GM19023 (cell line): ENCODE results near the gene LZIC.
"Not testable (repeated sequence)": the region's sequence is repeated elsewhere in the genome, so short reads cannot be mapped to it uniquely, and the experiment has no call there.

ENCODE experiments used
- ATAC-seq: cut with Tn5 transposase; IDR thresholded peaks from one replicate; pipeline ENCODE4 v1.9.1; 2021; ENCODE audit warnings: mild to moderate bottlenecking, moderate library complexity; ENCODE audit not compliant: unreplicated experiment

The LZIC gene

DNA sequence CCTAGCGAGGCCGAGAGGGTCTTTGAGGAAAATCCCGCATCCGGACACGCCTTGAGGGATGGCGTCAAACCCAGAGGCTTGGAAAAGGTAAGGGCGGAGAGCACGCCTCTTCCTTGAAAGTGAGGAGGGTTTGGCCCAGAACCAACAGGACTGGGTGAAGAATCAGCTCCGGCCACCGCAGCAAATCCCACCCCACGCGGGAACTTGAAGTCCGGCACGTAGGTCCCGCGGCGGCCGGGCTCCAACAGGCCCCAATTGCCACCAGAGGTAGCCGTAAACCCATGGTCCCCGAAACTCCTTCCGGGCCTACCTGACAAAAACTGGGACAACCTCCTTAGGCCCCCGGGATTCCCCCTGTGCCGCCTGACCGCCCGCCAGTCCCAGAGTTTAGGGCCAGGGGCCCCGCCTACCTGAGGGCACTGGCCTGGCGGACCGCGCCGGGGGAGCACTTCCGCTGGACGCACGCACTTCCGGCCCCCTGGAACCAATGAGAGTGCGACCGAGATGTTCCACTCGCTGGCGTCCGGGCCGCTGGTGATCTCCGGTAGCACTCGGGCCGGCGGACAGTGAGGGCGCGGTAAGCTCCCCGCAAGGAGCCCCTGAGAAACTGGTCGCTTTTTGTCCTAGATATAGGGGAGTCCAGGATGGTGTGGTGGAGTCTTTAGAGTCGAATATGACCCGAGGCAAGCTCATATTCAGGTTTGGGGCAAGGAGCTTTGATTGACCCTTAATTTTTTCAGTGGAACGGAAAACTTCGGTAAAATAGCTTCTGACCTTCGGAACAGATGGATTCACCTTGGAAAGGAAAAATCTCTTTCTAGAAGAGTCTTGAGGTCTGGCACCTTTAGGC, at the start of gene LZIC, which contains the start of gene NMNAT1:
Gene LZIC (minus strand): TSS at position 453 of the 850 bp plus-strand sequence. CDS start 6,772 bp downstream, outside the sequence.
Gene NMNAT1 (plus strand): TSS at position 537 of the 850 bp plus-strand sequence. CDS start 28,599 bp downstream, outside the sequence.
- peak; percentile 93 for ATAC-seq

DNA sequence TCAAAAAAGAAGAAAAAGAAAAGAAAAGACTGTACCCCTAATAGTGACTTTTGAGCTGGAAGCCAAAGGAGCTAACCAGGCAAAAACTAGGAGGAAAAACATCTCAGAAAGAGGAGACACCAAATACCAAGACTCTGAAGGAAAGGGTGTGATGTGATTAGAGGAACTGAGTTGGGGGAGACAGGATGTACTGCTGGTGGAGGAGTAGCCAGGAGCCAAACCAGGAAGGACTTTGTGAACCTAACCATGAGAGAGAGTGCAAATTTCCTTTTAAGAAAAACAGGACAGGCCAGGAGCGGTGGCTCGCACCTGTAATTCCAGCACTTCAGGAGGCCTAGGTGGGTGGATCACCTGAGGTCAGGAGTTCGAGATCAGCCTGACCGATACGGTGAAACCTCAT, 49.7 kb upstream of the LZIC start:
- no peak for ATAC-seq

DNA sequence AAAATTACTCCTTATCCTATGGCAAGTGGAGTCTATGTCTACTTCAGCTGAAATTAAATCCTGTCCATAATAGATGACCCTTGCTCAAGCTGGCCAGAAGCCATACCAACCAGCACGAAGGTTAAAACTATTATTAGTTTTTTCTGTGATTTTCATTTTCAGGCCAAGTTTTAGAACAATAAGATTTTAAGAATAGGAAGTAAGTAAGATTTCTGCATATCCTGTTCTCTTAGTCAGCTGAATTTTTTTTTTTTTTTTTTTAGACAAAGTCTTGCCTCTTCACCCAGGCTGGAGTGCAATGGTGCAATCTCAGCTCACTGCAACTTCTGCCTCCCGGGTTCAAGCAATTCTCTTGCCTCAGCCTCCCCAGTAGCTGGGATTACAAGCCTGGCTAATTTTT, 47.8 kb upstream of the LZIC start:
- no peak for ATAC-seq

DNA sequence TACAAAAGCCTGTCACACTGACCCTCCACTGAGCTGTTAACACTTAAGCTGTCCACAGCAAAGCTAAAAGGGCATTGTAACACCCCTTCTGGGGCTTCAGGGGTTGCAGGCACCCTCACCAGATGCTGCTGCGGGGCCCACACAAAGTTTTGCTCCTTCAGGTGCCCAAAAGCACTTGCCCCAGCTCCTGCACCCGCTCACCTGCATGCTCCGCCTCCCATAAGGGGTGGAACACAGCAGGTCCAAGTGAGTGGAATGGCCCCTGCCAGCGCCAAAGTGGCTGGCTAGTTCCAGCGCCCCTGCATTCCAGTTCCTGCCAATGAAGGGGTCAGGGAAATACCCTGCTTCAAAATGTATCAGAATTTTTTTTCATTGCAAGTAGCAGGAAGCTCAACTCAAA, 46.6 kb upstream of the LZIC start:
- ATAC-seq: no peak

DNA sequence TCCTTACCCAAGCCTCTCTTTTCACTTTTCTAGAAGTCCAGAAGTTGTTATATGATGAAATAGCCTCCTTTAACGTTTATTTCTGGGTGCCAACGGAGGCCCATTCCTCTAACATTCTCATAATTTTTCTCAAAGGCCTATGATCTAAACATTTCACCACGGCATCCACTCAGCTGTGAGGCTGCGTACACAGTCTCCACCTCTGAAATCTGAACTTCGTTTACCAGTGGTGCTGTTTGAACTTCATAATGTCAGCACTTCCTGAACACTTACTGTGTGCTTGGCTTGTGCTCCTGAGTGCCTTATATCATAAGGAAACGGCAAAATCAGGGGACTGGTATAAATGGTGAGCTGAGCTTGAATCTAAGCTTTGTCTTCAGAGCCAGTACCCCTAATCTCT, 41.8 kb upstream of the LZIC start:
- no peak for ATAC-seq

DNA sequence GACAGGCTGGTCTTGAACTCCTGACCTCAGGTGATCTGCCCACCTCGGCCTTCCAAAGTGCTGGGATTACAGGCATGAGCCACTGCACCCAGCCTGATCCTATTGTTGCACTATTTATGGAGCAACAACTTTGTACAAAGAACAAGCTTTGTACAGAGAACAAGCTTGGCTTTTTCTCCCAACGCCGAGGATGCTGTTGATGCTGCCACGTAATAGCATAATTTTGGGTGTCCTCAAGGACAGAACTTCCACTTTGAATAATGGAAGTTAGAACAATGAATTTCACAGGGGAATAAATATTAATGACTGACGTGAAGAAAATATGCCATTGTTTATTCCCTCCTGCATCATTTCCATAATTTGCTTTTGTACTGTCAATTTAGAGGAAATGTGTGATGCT, 41.1 kb upstream of the LZIC start:
- ATAC-seq: no peak

DNA sequence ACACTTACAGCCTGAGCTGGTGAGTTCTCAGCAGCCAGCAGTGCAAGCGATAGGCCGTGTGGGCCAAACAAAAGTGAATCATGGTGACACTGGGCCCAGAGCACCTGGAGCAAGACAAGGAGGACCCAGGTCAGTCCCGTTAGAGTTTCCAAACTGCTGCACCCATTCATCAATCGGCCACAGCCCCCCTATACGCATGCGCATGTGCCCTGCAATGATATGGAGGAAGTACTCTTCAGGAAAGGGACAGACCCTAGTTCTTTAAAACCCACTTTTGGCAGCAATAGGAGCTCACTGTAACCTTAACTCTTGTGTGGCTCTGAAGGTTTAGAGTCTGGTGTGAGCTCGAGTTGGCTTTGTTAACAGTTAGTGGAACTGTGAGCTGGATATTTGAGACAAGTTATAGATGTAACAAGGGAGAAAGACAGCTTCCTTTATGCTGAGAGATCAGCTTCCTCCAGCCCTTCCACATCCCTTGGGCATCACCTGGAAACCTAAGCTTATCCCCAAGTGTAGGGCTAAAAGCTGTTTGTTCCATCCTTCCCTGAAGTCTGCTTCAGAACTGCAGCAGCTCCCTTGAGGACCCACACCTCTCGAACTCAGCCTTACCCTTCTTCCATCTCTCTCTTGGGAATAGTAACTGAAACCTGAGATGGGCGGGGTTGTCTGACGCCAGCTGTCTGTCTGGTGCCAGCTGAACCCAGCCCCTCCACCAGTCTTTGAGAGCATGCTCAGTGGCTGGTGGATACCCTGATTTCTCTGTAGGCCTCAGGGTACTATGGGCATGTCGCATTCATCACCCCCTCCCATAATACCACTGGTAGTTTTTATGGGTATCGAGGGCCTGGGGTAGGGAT, 17.7 kb upstream of the LZIC start:
- no peak for ATAC-seq

DNA sequence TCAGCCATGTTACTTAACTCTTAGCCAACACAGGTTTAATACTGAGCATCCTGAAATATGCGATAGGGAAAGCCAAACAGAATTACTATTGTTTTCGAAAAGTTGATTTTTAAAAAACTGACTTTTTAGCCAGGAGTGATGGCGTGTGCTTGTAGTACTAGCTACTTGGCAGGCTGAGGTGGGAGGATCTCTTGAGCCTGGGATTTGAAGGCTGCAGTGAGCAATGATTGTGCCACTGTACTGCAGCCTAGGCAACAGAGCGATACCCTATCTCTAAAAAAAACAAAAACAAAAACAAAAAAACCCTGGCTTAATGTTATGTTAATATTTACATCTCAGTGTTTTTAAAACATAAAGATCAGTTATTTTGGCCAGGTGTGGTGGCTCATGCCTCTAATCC, 16.8 kb upstream of the LZIC start:
- ATAC-seq: no peak

DNA sequence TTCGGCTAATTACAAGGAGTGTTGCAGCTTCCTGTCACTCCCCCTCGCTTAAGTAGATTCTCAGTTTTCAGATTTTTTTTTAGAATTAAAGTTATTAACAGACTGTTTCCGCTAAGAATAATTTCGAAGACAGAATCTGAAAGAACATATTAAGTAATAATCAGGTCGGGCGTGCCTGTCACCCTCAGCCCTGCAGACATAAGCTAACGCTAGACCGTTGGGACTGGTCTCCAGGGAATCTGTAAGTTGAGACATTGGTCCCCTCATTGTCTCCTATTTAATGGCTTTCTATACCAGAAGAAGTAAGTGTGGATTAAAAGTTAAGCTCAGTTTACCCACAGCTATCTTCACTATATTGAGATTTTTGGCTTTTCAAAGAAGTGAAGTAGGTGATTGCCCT, 14.5 kb upstream of the LZIC start:
- ATAC-seq: no peak

DNA sequence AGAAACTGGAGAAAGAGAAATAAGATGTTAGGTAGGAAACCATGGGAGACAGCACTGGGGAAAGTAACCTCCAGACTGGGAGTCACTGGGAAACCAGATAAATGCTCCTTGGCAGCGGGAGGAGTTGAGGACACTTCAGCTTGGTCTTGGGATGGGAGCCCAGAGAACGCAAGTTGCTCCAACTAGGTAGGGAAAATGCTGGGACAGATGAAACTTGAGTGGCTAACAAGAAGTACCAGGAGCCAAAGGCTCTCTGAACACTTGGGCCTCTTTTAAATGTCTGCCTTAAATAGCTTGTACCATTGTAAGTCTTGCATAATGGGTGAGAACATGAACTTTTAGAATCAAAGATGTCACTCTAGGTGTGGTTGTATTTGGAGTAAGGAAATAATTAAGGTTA, 3.1 kb upstream of the LZIC start:
- no peak for ATAC-seq

DNA sequence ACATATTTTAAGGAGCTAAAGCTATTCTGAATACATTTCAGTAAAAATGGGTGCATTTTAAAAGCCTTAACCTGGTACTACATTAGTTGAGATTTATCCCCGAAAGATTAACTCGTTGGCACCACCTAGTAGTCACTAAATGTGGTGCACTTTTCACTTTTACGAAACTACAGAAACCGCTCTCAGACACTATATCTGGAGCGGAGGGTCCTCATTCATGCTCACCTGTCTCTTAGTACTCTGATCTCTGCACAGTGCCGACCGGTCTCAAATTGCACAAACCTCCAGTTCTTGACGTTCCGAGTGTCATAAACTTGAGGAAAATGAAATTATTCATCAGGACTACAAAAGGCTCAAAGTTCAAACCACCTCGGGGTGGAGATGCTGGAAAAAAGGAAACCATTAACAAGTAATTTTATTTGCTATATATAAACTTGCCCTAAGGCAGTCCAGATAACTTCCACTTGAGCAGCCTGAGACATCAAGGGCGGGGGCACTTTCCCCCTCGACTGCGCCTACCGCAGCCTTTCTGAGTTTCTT, 722 bp downstream of the LZIC start:
- no peak for ATAC-seq

DNA sequence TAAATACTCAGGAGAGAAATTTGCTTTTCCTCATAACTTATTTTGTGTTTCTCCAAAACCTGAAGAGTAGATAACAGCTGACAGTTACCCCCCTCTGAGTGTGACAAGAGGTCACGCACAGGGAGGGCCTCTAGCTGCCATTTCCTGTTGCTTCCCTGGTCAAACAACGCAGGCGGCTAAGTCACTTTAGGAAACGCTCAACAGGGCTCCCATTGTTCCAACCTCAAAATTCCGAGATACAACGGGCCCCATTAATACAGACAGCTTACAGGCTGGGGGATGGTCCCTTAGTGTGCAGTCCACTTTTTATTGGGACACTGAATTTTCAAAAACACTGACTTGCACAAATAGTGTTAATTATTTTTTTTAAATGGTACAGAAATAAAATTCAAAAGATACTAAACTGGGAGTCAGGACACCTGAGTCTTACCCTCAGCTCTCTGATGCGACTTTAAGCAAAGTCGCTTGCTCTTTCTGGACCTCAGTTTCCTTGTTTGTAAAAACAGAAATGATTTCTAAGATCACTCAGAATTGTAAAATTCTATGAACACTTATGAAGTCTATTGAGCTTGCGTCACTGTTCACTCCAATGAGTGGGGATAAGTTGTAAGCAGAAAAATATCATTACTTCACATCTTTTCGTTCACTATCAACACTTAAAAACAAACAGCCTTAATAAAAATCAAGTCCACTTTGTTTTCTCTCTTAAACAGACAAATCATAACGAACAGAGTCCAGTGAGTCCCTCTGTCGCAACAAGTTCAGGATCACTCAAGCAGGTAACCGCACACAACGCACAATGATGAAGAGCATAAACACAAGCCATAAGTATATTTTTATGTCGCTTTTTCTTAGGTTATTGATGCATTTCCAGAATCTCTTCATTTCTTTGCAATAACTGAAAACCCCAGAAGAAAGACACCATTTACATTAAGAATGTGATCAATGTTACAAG, 13.5 kb downstream of the LZIC start:
- ATAC-seq: no peak

DNA sequence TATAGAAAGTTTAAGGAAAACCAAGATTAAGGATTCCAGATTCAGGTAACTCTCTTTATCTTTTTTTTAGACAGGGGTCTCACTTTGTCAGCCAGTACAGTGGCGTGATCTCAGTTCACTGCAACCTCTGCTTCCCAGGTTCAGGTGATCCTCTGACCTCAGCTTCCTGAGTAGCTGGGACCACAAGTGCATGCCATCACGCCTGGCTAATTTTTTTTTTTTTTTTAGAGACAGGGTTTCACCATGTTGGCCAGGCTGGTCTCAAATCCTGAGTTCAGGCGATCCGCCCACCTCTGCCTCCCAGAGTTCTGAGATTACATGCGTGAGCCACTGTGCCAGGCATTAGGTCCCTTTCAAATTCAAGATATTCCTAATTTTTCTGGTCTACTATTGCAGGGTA, 15.9 kb downstream of the LZIC start:
- ATAC-seq: no peak

DNA sequence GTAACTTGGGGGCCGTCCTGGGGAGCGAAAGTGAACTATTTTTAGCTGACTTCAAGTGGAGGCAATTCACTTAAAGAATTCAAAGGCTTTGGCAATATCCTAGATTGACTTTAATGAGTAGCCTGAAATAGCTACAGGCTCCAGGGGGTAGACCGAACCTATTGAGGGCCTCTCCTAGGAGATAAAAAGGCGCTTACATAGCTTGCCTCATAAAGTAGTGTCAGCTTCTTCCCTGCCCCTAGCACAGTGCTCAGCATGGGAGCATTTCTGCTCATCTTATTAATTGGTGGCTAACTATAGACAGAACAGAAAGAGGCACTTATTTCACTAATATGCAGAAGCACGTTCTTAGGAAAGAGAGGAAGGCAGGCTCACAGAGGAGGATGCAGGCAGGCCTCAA, 20.8 kb downstream of the LZIC start:
- no peak for ATAC-seq

DNA sequence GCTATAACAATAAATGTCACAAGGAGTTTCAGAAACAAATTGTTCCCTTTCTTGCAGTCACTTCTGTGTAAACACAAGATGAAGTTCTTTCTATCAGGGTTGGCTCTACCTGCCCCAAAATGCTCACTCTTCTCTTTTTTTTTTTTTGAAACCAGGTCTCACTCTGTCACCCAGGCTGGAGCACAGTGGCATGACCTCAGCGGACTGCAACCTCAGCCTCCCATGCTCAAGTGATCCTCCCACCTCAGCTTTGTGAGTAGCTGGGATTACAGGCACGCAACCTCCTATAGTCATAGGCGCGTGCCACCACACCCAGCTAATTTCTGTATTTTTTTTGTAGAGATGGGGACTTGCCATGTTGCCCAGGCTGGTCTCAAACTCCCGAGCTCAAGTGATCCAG, 22.6 kb downstream of the LZIC start:
- ATAC-seq: no peak

DNA sequence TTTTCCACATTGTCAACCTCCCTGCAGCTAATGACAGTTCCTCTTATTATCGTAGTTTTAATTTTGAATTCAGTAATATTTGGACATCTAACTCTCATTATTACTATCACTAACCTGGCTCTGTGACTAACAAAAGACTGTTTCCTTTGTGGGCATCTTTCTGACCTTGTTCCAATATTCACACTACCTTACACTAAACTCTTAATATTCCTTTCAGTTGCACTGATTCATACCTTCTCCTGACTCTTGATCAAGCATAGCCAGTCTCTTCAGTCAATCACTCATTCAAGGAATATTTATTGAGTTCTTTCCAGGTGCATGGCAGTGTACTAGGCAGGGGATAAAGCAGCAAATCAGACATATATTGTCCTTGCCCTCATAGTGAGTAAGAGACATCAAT, 25.3 kb downstream of the LZIC start:
- ATAC-seq: no peak

DNA sequence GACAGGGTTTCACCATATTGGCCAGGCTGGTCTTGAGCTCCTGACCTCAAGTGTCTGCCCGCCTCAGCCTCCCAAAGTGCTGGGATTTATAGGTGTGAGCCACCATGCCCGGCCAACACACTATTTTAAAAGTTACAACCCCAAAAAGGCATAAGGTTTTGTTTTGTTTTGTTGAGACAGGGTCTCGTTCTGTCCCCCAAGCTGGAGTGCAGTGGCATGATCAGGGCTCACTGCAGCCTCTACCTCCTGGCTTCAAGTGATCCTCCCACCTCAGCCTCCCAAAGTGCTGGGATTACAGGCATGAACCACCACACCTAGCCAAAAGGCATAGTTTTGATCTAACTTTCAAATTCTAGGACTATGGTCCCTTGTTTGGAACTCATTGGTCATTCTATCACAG, 25.7 kb downstream of the LZIC start:
- not testable (repeated sequence) for ATAC-seq

DNA sequence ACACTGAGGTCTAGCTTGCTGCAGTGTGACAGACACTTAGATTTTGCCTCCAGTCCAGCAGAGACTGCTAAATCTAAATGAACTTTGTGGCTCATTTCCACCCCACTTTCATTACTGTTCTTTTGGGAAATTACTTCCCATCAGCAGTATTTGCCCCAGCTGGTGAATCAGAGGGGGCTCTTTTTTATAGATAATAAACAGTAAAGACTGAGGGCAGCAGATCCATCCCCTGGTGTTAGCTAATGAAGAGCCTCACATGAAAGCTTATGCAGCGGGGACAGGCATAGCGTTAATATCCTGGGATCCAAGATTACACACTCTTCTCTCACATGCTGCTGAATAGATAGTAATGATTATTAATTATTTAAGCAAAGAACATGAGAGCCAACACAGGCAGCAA, 26.7 kb downstream of the LZIC start:
- no peak for ATAC-seq

DNA sequence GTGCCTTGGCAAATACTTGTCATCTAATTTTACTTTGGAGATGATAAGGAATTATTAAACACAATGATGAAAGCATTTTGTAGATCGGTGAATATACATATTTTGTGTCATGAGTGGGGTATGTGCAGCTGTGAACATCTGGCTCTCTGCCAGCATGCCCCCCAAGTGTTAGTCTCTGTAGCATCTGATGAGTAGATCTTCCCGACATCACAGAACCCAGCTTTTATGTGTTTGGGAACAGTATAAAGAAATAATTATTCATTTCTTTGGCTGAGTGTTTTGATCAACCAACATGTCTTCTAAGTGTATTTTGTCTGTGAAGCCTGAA, 28.6 kb downstream of the LZIC start:
- ATAC-seq: no peak

DNA sequence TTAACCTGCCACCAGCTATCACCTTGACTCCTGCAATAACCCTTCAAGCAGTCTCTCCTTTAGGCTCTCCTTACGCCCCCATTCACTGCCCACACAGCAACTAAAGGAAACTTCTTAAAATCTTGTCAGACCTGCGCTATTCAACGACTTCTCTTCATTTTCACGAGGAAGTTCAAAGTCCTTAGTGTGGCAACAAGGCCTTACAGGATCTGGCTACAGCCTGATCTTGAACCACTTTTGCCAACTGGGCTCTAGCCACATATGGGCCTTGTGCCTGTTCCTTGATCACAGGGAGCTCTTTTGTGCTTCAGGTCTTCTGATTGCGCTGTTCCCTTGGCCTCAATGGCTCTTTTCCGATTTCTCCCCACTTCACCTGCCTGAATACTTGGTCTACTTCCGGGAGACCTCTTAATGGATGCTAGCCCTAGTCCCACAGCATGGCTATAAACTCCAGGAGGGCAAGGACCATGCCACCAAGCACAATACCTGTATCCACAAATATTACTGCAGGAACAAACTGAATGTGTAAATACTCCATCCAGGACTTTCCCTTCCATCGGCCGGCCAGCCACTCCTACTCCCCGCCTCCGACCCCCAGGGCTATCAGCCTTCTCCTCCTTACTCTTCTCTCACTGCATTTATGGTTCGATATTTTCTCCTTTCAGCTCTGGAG, 30.8 kb downstream of the LZIC start:
- no peak for ATAC-seq
